Mesendoderm (in vitro differentiated cells): ENCODE measurements around the gene TRPM1.

Source experiments
- DNase-seq: peaks from one replicate; pipeline ENCODE4 v3.0.0; 2013
- H2AK5ac ChIP-seq: 2 replicates; pipeline ENCODE4 v1.6.1; 2013; ENCODE audit warnings: low read length, inconsistent platforms
- H2BK120ac ChIP-seq: 2 replicates; pipeline ENCODE4 v1.6.1; 2013; ENCODE audit warnings: low read depth, mild to moderate bottlenecking, low read length, moderate library complexity, mixed read lengths
- H2BK15ac ChIP-seq: replicated peaks from 2 replicates; pipeline ENCODE4 v1.6.1; 2013; ENCODE audit warnings: low read depth, mild to moderate bottlenecking, moderate library complexity
- H2BK5ac ChIP-seq: 2 replicates; pipeline ENCODE4 v1.6.1; 2013; ENCODE audit warnings: low read length, inconsistent platforms
- H3K18ac ChIP-seq: 2 replicates; pipeline ENCODE4 v1.6.1; 2013; ENCODE audit warnings: mild to moderate bottlenecking, low read length, mixed read lengths
- H3K23ac ChIP-seq: one replicate; pipeline ENCODE4 v1.6.1; 2013; ENCODE audit warnings: low read length
- H3K27ac ChIP-seq: 2 replicates; pipeline ENCODE4 v1.5.1; 2013; ENCODE audit warnings: low read depth, mild to moderate bottlenecking, inconsistent platforms, low read length, moderate library complexity
- H3K27me3 ChIP-seq: 2 replicates; pipeline ENCODE4 v1.6.1; 2013; ENCODE audit warnings: low read length, control low read depth, mild to moderate bottlenecking, inconsistent platforms; ENCODE audit not compliant: insufficient read depth, poor library complexity
- H3K36me3 ChIP-seq: 2 replicates; pipeline ENCODE4 v1.6.1; 2013; ENCODE audit warnings: low read length, inconsistent platforms; ENCODE audit not compliant: control insufficient read depth, insufficient read depth
- H3K4ac ChIP-seq: one replicate; pipeline ENCODE4 v1.6.1; 2013; ENCODE audit warnings: low read depth, mild to moderate bottlenecking, low read length, moderate library complexity
- H3K4me1 ChIP-seq: 2 replicates; pipeline ENCODE4 v1.6.1; 2013; ENCODE audit warnings: low read depth, low read length, inconsistent platforms; ENCODE audit not compliant: control insufficient read depth
- H3K4me2 ChIP-seq: 2 replicates; pipeline ENCODE4 v1.6.1; 2013; ENCODE audit warnings: low read length
- H3K4me3 ChIP-seq: 2 replicates; pipeline ENCODE4 v1.5.1; 2013; ENCODE audit warnings: mild to moderate bottlenecking, low read length
- H3K56ac ChIP-seq: one replicate; pipeline ENCODE4 v1.6.1; 2013; ENCODE audit warnings: low read length
- H3K79me1 ChIP-seq: 2 replicates; pipeline ENCODE4 v1.6.1; 2013; ENCODE audit warnings: low read length, inconsistent platforms
- H3K79me2 ChIP-seq: 2 replicates; pipeline ENCODE4 v1.6.1; 2013; ENCODE audit warnings: mild to moderate bottlenecking, low read length; ENCODE audit not compliant: control insufficient read depth, insufficient read depth
- H3K9ac ChIP-seq: 2 replicates; pipeline ENCODE4 v1.6.1; 2013; ENCODE audit warnings: low read length, inconsistent platforms
- H4K5ac ChIP-seq: one replicate; pipeline ENCODE4 v1.6.1; 2013; ENCODE audit warnings: low read length
- H4K8ac ChIP-seq: one replicate; pipeline ENCODE4 v1.6.1; 2013; ENCODE audit warnings: low read depth, mild to moderate bottlenecking, control low read depth, low read length, moderate library complexity
- WGBS: extraction: QIAGEN DNeasy Blood & Tissue Kit; methylation state at CpG from one replicate; pipeline ENCODE4 v1.1.7; 2013; ENCODE audit warnings: low lambda C conversion rate, missing lambda C conversion rate; ENCODE audit not compliant: insufficient coverage; ENCODE audit errors: extremely low coverage; 5-methylcytosine and 5-hydroxymethylcytosine counted together

The TRPM1 gene

GRCh38 chr15:31042751-31043150, 58.8 kb downstream of the TRPM1 start:
- H3K36me3 ChIP-seq = no peaks in the 10 kb centered on the region
- H3K79me2 ChIP-seq = no peaks in the 10 kb centered on the region
- H3K4me3 ChIP-seq = no peak overlapping the region
- no peak overlapping the region for H3K4me2 ChIP-seq
- H3K56ac ChIP-seq = no peak overlapping the region
- no peak overlapping the region for H3K9ac ChIP-seq
- WGBS = no CpG with 5 or more reads among the region's 2 CpGs
- H3K23ac ChIP-seq = no peak overlapping the region
- H2AK5ac ChIP-seq = no peak overlapping the region
- no peaks in the 10 kb centered on the region for H3K79me1 ChIP-seq
- no peak overlapping the region for H3K27ac ChIP-seq
- no peak overlapping the region for H2BK15ac ChIP-seq
- no peak overlapping the region for H3K18ac ChIP-seq
- no peaks in the 10 kb centered on the region for H3K27me3 ChIP-seq
- DNase-seq = peak; percentile 50
- H2BK5ac ChIP-seq = no peak overlapping the region
- H3K4ac ChIP-seq = no peak overlapping the region
- no peak overlapping the region for H4K5ac ChIP-seq
- H4K8ac ChIP-seq = no peak overlapping the region
- H2BK120ac ChIP-seq = no peak overlapping the region
- no peaks in the 10 kb centered on the region for H3K4me1 ChIP-seq

- H3K4ac ChIP-seq = no peak overlapping the region
- no peak overlapping the region for H2BK15ac ChIP-seq
- H3K9ac ChIP-seq = no peak overlapping the region
- no peak overlapping the region for H3K27ac ChIP-seq
- H4K5ac ChIP-seq = no peak overlapping the region
- H2BK5ac ChIP-seq = no peak overlapping the region
- no peak overlapping the region for H3K18ac ChIP-seq
- H3K27me3 ChIP-seq = no peaks in the 10 kb centered on the region
- H3K4me3 ChIP-seq = no peak overlapping the region
- no peaks in the 10 kb centered on the region for H3K79me1 ChIP-seq
- H3K4me1 ChIP-seq = no peaks in the 10 kb centered on the region
- WGBS = no CpG with 5 or more reads among the region's 4 CpGs
- H2AK5ac ChIP-seq = no peak overlapping the region
- H3K36me3 ChIP-seq = no peaks in the 10 kb centered on the region
- H2BK120ac ChIP-seq = no peak overlapping the region
- no peak overlapping the region for H3K23ac ChIP-seq
- no peak overlapping the region for H3K4me2 ChIP-seq
- H3K56ac ChIP-seq = no peak overlapping the region
- no peak for DNase-seq
- H3K79me2 ChIP-seq = no peaks in the 10 kb centered on the region
- no peak overlapping the region for H4K8ac ChIP-seq
Observed at GRCh38 chr15:31041610-31042009, 59.9 kb downstream of the TRPM1 start.

GRCh38 chr15:31040611-31041010, 60.9 kb downstream of the TRPM1 start:
- Histone ChIP-seq H3K23ac (no peak overlapping the region), H3K4me1 (no peaks in the 10 kb centered on the region), H3K27ac (no peak overlapping the region), H2BK120ac (no peak overlapping the region), H3K27me3 (no peaks in the 10 kb centered on the region), H2BK5ac (no peak overlapping the region), H4K8ac (no peak overlapping the region), H3K18ac (no peak overlapping the region), H3K36me3 (no peaks in the 10 kb centered on the region), H2BK15ac (no peak overlapping the region), H3K79me2 (no peaks in the 10 kb centered on the region), H3K4me2 (no peak overlapping the region), H2AK5ac (no peak overlapping the region), H3K79me1 (no peaks in the 10 kb centered on the region), H3K9ac (no peak overlapping the region), H3K4me3 (no peak overlapping the region), H4K5ac (no peak overlapping the region), H3K56ac (no peak overlapping the region), H3K4ac (no peak overlapping the region)
- no peak for DNase-seq
- WGBS = no CpG with 5 or more reads among the region's 8 CpGs

- Histone ChIP-seq H3K4me1 (no peaks in the 10 kb centered on the region), H3K27ac (no peak overlapping the region), H3K27me3 (no peaks in the 10 kb centered on the region), H4K8ac (no peak overlapping the region), H3K4ac (no peak overlapping the region), H3K79me2 (no peaks in the 10 kb centered on the region), H2AK5ac (no peak overlapping the region), H3K18ac (no peak overlapping the region), H3K23ac (no peak overlapping the region), H2BK120ac (no peak overlapping the region), H3K4me2 (no peak overlapping the region), H3K56ac (no peak overlapping the region), H3K9ac (no peak overlapping the region), H2BK15ac (no peak overlapping the region), H4K5ac (no peak overlapping the region), H3K79me1 (no peaks in the 10 kb centered on the region), H3K36me3 (no peaks in the 10 kb centered on the region), H2BK5ac (no peak overlapping the region), H3K4me3 (no peak overlapping the region)
- WGBS = no CpG with 5 or more reads among the region's 16 CpGs
- DNase-seq = no peak
Observed at GRCh38 chr15:31039961-31040360, 61.6 kb downstream of the TRPM1 start.

GRCh38 chr15:31037731-31038477, 63.6 kb downstream of the TRPM1 start:
- Histone ChIP-seq H2BK120ac (no peak overlapping the region), H3K79me2 (no peaks in the 10 kb centered on the region), H4K5ac (no peak overlapping the region), H2BK5ac (no peak overlapping the region), H3K4me1 (no peaks in the 10 kb centered on the region), H3K79me1 (no peaks in the 10 kb centered on the region), H3K36me3 (no peaks in the 10 kb centered on the region), H3K23ac (no peak overlapping the region), H2AK5ac (no peak overlapping the region), H3K4me3 (no peak overlapping the region), H3K9ac (no peak overlapping the region), H3K4me2 (no peak overlapping the region), H3K27me3 (no peaks in the 10 kb centered on the region), H2BK15ac (no peak overlapping the region), H3K27ac (no peak overlapping the region), H3K18ac (no peak overlapping the region), H3K56ac (no peak overlapping the region), H3K4ac (no peak overlapping the region), H4K8ac (no peak overlapping the region)
- no CpG with 5 or more reads among the region's 10 CpGs for WGBS
- no peak for DNase-seq

- Histone ChIP-seq H2BK120ac (no peak overlapping the region), H4K8ac (no peak overlapping the region), H3K56ac (no peak overlapping the region), H2AK5ac (no peak overlapping the region), H3K79me2 (no peaks in the 10 kb centered on the region), H3K4me3 (no peak overlapping the region), H3K27ac (no peak overlapping the region), H3K18ac (no peak overlapping the region), H3K27me3 (no peaks in the 10 kb centered on the region), H3K4me1 (no peaks in the 10 kb centered on the region), H4K5ac (no peak overlapping the region), H3K4ac (no peak overlapping the region), H3K9ac (no peak overlapping the region), H3K23ac (no peak overlapping the region), H3K4me2 (no peak overlapping the region), H2BK15ac (no peak overlapping the region), H2BK5ac (no peak overlapping the region), H3K79me1 (no peaks in the 10 kb centered on the region), H3K36me3 (no peaks in the 10 kb centered on the region)
- no peak for DNase-seq
- WGBS = no CpG with 5 or more reads among the region's 9 CpGs
Observed at GRCh38 chr15:31036783-31037182, 64.7 kb downstream of the TRPM1 start.
